Gastrocnemius medialis (tissue), 4 donors: ENCODE data around the gene NBPF1.

ENCODE experiments used
- POLR2A ChIP-seq, 2 donors: fragments of 450-650 bp; IDR thresholded peaks; one replicate each; pipeline ENCODE4 v1.6.1; 2017; ENCODE audit warnings: antibody characterized with exemption in 2 of 2, mild to moderate bottlenecking in 2 of 2, moderate library complexity in 2 of 2
- TF ChIP-seq, protein P1 (sequence below), 5 experiments: fragments of 450-650 bp in 3 of 5; fragments of 200-600 bp in 2 of 5; sonication (generic) in 2 of 5; IDR thresholded peaks in 4 of 5; conservative IDR thresholded peaks in 1 of 5; 1 replicate in 4 of 5; 2 replicates in 1 of 5; pipeline ENCODE4 v1.5.1; 2016 to 2019; ENCODE audit warnings: antibody characterized with exemption in 5 of 5, mild to moderate bottlenecking in 3 of 5, moderate library complexity in 3 of 5

DNA sequence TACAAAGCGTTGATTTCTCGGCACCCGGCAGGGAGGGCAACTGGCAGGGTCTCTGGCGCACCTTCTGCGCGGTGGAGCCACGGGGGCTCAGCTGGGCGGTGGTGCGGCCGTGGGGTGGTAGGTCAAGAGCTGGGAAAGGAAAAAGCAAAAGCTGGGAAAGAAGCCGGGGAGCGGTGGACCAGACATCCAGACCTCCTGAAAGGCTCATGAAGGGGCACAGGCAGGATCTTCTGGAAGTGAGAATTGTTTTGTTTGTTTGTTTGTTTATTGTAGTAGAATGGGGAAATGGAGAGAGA, 92.1 kb downstream of the NBPF1 start:
- TF ChIP-seq, protein P1, sequence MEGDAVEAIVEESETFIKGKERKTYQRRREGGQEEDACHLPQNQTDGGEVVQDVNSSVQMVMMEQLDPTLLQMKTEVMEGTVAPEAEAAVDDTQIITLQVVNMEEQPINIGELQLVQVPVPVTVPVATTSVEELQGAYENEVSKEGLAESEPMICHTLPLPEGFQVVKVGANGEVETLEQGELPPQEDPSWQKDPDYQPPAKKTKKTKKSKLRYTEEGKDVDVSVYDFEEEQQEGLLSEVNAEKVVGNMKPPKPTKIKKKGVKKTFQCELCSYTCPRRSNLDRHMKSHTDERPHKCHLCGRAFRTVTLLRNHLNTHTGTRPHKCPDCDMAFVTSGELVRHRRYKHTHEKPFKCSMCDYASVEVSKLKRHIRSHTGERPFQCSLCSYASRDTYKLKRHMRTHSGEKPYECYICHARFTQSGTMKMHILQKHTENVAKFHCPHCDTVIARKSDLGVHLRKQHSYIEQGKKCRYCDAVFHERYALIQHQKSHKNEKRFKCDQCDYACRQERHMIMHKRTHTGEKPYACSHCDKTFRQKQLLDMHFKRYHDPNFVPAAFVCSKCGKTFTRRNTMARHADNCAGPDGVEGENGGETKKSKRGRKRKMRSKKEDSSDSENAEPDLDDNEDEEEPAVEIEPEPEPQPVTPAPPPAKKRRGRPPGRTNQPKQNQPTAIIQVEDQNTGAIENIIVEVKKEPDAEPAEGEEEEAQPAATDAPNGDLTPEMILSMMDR (IDR thresholded peaks at IDR 0.05 in 4 of 5, conservative IDR thresholded peaks at IDR 0.05 in 1 of 5), result no peak
- TF ChIP-seq POLR2A (IDR thresholded peaks at IDR 0.05), result no peak
